ENCODE data around the gene TMEM161B.

GRCh38 chr5:88256872-88257271 lies 11.8 kb downstream of the TMEM161B start:
- no peak for TF ChIP-seq POLR2AphosphoS5 (IDR thresholded peaks at IDR 0.05; ENCODE audit: insufficient read depth, low read depth, low read length)
- no peak for TF ChIP-seq MAX (IDR thresholded peaks at IDR 0.05; ENCODE audit: insufficient read depth, insufficient read length)
- no peak for TF ChIP-seq CTCF (IDR thresholded peaks at IDR 0.05; ENCODE audit: extremely low read depth in 1 of 2, insufficient read depth in 1 of 2, low read depth in 1 of 2, low read length in 2 of 2)
- TF ChIP-seq FOS (IDR thresholded peaks at IDR 0.05; ENCODE audit: borderline replicate concordance, insufficient read depth, low read length) = no peak
- TF ChIP-seq EZH2 (IDR thresholded peaks at IDR 0.05; ENCODE audit: borderline replicate concordance, low read depth, low read length, severe bottlenecking) = no peak
- TF ChIP-seq POLR2A (IDR thresholded peaks at IDR 0.05; ENCODE audit: low read depth, low read length) = no peak
- no peak for TF ChIP-seq JUN (IDR thresholded peaks at IDR 0.05; ENCODE audit: borderline replicate concordance, insufficient read depth, insufficient read length, low read depth)
- no peak for TF ChIP-seq GATA2 (IDR thresholded peaks at IDR 0.05; ENCODE audit: insufficient read depth, insufficient read length, low read depth, low read length)
- TF ChIP-seq MYC (IDR thresholded peaks at IDR 0.05; ENCODE audit: low read depth, low read length) = no peak

All from endothelial cell of umbilical vein (primary cell).